GM20431 (cell line): ENCODE measurements around the gene TEX51.

Experiments used
- in situ Hi-C: fragments of 300-500 bp; cut with MseI, MboI; formaldehyde crosslinking; loops from one replicate; pipeline ENCODE4 v1.15.0; 2020; ENCODE audit warnings: low sequenced_read_pairs; ENCODE audit not compliant: unreplicated experiment

Gene TEX51

GRCh38 chr2:126898636-126899035 is at the start of gene TEX51:
TEX51 (plus strand) TSS chr2:126898890; CDS start chr2:126898919, 29 bp downstream.
- in situ Hi-C loops: no loop called here

DNA sequence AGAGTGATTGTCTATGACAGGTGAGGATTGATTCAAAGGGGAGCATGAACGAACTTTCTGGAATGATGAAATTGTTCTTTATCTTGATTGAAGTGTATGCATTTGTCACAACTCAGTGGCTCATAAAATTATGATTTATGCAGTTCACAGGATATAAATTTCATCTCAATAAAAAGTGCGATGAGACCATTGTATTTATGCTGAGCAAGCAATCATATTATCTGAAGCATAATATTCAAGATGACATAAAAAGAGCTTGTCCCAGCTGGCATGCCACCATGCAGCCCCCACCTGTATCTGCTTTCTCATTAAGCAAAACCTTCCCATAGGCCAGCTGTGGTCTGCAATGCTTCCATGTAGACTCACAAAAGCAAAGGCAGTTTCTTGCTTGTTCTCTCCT is 49.6 kb upstream of the TEX51 start:
- in situ Hi-C loops: no loop called here

- in situ Hi-C loops: no loop called here
Observed at GRCh38 chr2:126849486-126849885, 49.2 kb upstream of the TEX51 start.

DNA sequence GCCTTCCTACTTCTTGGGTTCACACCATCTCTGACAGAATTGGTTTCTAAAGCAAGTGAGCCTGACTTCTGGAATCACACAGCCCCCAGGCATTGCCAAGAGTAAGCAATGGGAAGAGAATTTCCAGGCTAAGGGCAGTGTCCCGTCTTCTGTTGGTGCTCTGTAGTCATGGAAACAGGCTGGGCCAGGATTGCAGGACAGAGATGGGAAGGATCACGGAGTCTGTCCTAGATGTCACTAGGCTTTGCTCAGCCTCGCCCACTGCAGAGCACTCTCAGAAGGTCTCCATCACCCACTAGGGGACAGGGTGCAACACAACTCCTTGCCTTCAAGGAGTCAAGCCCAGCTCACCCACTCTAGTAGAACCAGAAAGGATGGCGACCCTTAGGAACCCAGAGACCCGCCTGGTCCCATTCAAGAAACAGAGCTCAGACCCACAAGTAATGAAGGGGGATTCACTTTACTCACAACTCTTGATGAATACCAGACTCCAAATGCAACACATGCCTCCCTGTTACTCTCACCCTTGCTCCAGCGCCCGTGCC is 48.6 kb upstream of the TEX51 start:
- in situ Hi-C loops: no loop called here

- in situ Hi-C loops: no loop called here
Observed at GRCh38 chr2:126850940-126851339, 47.8 kb upstream of the TEX51 start.

DNA sequence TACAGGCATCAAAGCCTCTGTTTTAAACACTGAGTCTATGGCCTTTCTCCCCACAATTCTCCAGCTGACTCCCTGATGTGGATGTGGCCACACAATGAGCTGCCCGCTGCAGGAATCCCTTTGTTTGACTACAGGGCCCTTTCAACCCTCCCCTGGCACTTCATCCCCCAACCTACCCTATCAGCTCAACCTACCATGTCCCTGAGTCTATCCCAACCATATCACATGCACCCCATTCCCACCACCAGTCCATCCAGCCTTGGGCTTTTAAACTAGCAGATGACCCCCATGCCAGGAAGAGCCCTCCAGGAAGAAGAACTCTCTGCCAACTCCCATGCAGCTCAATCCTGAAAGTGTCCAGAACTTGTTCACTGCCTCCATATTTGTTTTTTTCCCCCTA is 46.9 kb upstream of the TEX51 start:
- in situ Hi-C loops: no loop called here

- in situ Hi-C loops: no loop called here
Observed at GRCh38 chr2:126852361-126852760, 46.3 kb upstream of the TEX51 start.

DNA sequence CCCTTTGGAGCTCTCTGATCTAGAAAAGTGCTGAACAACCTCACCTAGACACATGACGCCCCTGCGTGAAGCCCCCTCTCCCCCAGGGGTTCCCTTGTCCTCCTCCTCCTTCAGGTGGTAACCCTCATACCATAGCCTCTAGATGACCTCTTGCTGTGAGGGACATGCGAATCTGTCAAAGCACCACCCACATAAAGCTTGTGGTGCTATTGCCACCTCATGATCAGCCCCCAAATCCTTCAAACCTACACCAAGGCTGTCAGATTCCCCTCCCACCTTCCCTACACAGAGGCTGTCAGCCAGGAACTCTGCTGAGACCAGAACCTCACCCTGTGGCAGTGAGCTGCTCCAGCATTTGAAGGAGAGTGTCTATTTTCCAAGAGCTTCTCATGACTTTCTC is 43.1 kb upstream of the TEX51 start:
- in situ Hi-C loops: no loop called here

DNA sequence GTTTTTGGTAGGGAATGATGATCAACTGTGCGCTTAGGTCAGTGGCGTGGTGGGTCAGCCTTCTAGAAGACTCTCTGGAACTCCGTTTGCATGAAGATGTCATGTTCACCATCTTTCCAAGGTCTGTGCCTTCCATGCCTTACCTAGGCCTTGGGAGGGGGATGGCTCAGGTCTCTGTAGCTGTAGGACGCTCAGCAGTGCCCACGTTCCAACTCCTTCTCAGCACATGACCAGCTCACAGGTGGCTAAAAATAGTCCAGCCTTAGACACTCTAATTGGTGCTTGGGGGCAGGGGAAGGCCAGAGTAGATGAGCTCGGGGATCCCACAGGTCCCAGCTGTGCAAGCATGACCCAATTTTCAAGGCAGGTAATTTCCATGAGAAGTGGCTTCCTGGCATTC is 42.3 kb upstream of the TEX51 start:
- in situ Hi-C loops: no loop called here

- in situ Hi-C loops: no loop called here
Observed at GRCh38 chr2:126857502-126857901, 41.2 kb upstream of the TEX51 start.

DNA sequence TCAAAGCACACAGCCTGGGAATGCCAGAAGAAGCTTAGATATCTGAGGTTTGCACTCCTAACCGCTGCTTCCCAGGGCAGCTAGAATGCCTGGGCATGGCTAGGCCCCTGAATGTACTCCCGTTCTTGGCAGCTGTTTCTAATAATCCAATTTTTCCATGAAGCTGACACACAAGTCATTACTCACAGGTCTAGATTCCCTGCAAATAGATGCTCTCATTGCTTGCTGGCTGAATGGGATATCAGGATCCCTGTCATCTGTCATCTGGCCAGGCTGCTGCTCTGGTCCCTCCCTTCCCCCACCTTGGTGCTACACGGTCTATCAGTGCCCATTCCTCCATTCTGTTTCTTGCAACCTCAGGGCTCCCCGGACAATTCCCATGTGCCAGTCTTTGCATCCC is 40.7 kb upstream of the TEX51 start:
- in situ Hi-C loops: no loop called here

- in situ Hi-C loops: no loop called here
Observed at GRCh38 chr2:126858436-126858835, 40.3 kb upstream of the TEX51 start.

- in situ Hi-C loops: no loop called here
Observed at GRCh38 chr2:126858991-126859390, 39.7 kb upstream of the TEX51 start.

- in situ Hi-C loops: no loop called here
Observed at GRCh38 chr2:126859631-126860030, 39.1 kb upstream of the TEX51 start.

DNA sequence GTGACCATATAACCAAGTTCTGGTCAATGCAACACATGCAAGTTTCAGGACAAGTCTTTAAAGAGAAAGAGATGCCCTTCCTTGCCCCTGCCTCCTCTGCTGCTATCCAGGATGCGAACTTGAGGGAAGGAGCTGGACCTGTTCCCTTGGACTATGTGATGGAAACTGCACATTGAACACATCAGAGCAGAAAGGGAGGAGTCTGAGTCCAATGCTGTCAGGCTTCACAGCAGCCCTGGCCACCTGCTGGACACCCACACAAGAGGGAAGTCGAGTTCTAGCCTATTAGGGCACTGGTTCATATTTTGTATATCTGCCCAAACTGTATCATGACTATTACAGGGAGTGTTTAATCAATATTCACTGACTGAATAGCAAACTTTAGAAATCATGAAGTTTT is 38.3 kb upstream of the TEX51 start:
- in situ Hi-C loops: no loop called here

- in situ Hi-C loops: no loop called here
Observed at GRCh38 chr2:126862730-126863129, 36.0 kb upstream of the TEX51 start.

DNA sequence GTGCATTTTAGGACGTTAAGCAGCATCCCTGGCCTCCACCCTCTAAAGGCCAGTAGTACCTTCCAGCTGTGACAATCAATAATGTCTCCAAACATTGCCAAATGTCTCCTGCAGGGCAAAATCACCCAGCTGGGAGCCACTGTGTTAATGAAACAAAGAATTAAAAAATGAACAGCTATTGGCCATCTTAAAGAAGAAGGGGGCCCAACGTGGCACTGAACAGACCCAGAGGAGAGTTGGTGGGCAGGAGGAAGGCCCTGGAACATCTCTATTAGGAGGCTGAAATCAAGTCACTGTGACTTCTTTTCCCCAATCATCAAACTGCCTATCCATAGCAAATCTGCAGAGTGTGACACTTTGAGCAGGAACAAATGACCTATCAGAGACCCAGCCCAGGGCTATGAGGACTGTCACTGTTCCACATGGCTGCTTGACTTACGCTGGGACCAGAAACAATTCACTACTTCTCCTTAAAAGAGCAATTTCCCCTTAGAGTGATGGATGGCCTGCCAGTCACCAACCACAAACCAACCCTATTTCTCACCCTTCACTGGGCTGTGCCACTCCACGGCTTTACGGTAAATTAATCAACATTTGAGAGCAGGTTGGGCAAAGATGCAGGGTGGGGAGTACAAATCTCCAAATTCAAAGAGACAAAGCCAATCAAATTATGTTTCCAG is 35.2 kb upstream of the TEX51 start:
- in situ Hi-C loops: no loop called here

DNA sequence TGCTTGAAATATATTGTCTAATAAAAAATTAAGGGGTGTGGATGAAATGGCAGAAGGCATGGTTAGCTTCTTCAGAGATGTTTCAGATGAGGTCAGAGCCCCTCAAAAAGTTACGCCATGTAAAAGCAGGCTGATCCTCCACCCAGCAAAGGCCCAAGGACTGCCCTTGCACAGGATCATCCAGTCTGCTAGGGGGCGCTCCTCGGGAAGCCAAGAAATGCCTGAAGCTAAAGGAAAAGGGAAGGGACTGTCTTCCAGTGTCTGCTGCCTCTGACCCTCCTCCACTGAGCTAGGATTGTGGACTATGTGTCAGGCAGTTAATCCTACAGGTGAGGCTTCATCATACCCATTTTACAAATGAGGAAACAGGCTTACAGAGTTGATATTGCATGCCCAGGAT is 33.8 kb upstream of the TEX51 start:
- in situ Hi-C loops: no loop called here

DNA sequence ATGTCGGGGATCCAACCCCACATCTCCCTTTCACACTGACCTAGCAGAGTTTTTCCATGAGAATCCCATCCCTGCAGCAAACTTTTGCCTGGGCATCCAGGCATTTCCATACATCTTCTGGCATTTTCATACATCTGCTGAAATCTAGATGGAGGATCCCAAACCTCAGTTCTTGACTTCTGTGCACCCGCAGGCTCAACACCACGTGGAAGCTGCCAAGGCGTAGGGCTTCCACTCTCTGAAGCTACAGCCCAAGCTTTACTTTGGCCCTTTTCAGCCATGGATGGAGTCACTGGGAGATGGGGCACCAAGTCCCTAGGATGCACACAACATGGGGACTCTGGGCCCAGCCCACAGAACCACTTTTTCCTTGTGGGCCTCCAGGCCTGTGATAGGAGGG is 32.2 kb upstream of the TEX51 start:
- in situ Hi-C loops: no loop called here

GRCh38 chr2:126874961-126875360 is 23.7 kb upstream of the TEX51 start:
- in situ Hi-C loops: no loop called here

DNA sequence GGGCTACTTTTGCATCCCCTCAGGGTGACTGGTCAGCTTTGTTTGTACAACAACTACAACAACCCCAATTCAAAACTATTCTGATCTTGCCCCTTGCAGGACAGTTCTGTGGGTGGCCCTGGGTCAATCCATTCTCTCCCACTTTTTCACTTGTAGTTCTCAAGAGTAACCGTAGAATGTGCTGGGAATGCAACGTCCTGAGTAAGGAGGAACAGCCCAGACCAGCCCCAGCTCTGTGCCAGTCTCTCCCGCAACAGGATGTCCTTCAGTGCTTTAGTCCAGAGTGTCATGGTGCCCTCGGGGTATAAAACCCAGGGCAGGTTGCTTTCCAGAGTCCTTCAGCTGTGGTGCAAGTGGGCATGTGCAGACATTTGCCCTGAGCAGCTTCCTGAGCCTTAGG is 22.1 kb upstream of the TEX51 start:
- in situ Hi-C loops: no loop called here

GRCh38 chr2:126877041-126877440 is 21.6 kb upstream of the TEX51 start:
- in situ Hi-C loops: no loop called here
